GM23248 (cell line): Measurements from ENCODE around the gene ARF6. TPM values are rescaled to one million over a fixed set of nuclear protein-coding genes. Genes with fewer than 3 reads are reported as not detected.

Experiments used
- DNase-seq: peaks from one replicate; pipeline ENCODE4 v3.0.0-alpha.2; 2015
- H2AFZ ChIP-seq: fragments of 200-600 bp; sonication (generic); 2 replicates; pipeline ENCODE4 v1.6.1; 2016; ENCODE audit warnings: antibody characterized with exemption
- H3F3A ChIP-seq: fragments of 200-600 bp; sonication (generic); 2 replicates; pipeline ENCODE4 v1.6.1; 2016; ENCODE audit warnings: mild to moderate bottlenecking, antibody characterized with exemption, mixed run types; ENCODE audit not compliant: insufficient read depth
- H3K27ac ChIP-seq: fragments of 200-600 bp; sonication (generic); 2 replicates; pipeline ENCODE4 v1.5.1; 2016; ENCODE audit warnings: mild to moderate bottlenecking
- H3K27me3 ChIP-seq: fragments of 200-600 bp; sonication (generic); replicated peaks from 2 replicates; pipeline ENCODE4 v1.6.1; 2016; ENCODE audit warnings: mild to moderate bottlenecking; ENCODE audit not compliant: insufficient read depth
- H3K36me3 ChIP-seq: fragments of 200-600 bp; sonication (generic); 2 replicates; pipeline ENCODE4 v1.6.1; 2016; ENCODE audit warnings: low read depth, mild to moderate bottlenecking
- H3K4me1 ChIP-seq: fragments of 200-600 bp; sonication (generic); 2 replicates; pipeline ENCODE4 v1.6.1; 2016; ENCODE audit warnings: mild to moderate bottlenecking; ENCODE audit not compliant: insufficient read depth
- H3K4me2 ChIP-seq: fragments of 200-600 bp; sonication (generic); one replicate; pipeline ENCODE4 v1.6.1; 2016; ENCODE audit warnings: mild to moderate bottlenecking; ENCODE audit not compliant: unreplicated experiment
- H3K4me3 ChIP-seq: fragments of 200-600 bp; sonication (generic); 2 replicates; pipeline ENCODE4 v1.5.1; 2016; ENCODE audit warnings: mild to moderate bottlenecking
- H3K79me2 ChIP-seq: fragments of 200-600 bp; sonication (generic); 2 replicates; pipeline ENCODE4 v1.6.1; 2016; ENCODE audit warnings: mild to moderate bottlenecking; ENCODE audit not compliant: insufficient read depth
- H3K9ac ChIP-seq: fragments of 200-600 bp; sonication (generic); 2 replicates; pipeline ENCODE4 v1.6.1; 2016; ENCODE audit warnings: mild to moderate bottlenecking
- H3K9me2 ChIP-seq: fragments of 200-600 bp; sonication (generic); 2 replicates; pipeline ENCODE4 v1.6.1; 2016; ENCODE audit warnings: mixed run types, mild to moderate bottlenecking, moderate library complexity; ENCODE audit not compliant: insufficient read depth
- H3K9me3 ChIP-seq: fragments of 200-600 bp; sonication (generic); one replicate; pipeline ENCODE4 v1.6.1; 2017; ENCODE audit warnings: low read depth
- H4K20me1 ChIP-seq: fragments of 200-600 bp; sonication (generic); 2 replicates; pipeline ENCODE4 v1.6.0; 2016; ENCODE audit not compliant: insufficient read depth
- EZH2 ChIP-seq: fragments of 200-600 bp; sonication (generic); IDR thresholded peaks from 2 replicates; pipeline ENCODE4 v1.6.1; 2018; ENCODE audit warnings: antibody characterized with exemption, mild to moderate bottlenecking; ENCODE audit not compliant: insufficient read depth, poor library complexity, severe bottlenecking
- EZH2phosphoT487 ChIP-seq: fragments of 200-600 bp; sonication (generic); IDR thresholded peaks from 2 replicates; pipeline ENCODE4 v1.6.1; 2018; ENCODE audit warnings: antibody characterized with exemption, moderate library complexity, mild to moderate bottlenecking, low read depth; ENCODE audit not compliant: insufficient read depth
- WGBS, 2 experiments: methylation state at CpG; one replicate each; pipeline ENCODE4 v1.1.6; 2015 to 2017; ENCODE audit warnings: low lambda C conversion rate in 2 of 2, low coverage in 1 of 2; ENCODE audit errors: missing lambda C conversion rate in 2 of 2; 5-methylcytosine and 5-hydroxymethylcytosine counted together
- in situ Hi-C: fragments of 300-500 bp; cut with MboI; formaldehyde crosslinking; loops from 2 replicates; pipeline ENCODE4 v1.15.0; 2020
- polyA plus RNA-seq: library from polyadenylated mRNA; unstranded; fragments of >200 nt; fragmentation: Nextera tagmentation; extraction: Ambion mirVana; gene quantifications from 2 replicates; pipeline ENCODE4 v1.2.1, GENCODE V29; 2016
- total RNA-seq: library from RNA; depleted of rRNA; stranded (reverse); fragments of >200 nt; shearing (Covaris generic); gene quantifications from 2 replicates; pipeline ENCODE4 v1.2.3, GENCODE V29; 2014

The ARF6 gene
- total and polyA plus RNA-seq, 2 experiments from 2014 or later, result 92.5 to 120 TPM

DNA sequence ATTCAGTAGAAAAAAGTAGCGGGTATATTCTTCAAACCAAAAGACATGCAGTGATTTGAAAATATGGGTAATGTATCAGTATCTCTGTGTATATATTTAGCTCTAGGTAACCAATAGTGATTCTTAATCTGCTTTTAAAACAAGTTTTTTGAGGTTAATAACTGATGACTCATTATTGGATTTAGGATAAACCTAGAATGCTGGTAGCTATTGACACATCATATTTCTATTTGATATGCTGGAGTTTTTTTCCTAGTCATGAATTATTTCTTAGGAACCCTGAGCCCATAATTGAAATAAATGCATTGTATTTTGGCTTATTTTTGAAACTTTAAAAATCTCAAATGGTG lies 15.5 kb downstream of the ARF6 start:
- Histone ChIP-seq H3K36me3 (no peaks in the 10 kb centered on the region), H3K79me2 (no peaks in the 10 kb centered on the region), H3K9me3 (no peaks in the 10 kb centered on the region), H3K4me1 (peaks cover 36% of the 10 kb centered on the region), H4K20me1 (no peaks in the 10 kb centered on the region), H3K4me2 (peak overlapping the region; percentile 76), H3K27me3 (no peaks in the 10 kb centered on the region), H3K9me2 (no peaks in the 10 kb centered on the region), H3K4me3 (peak overlapping the region; percentile 44; the same call in 1 of the 2 replicates), H3K27ac (peak overlapping the region; percentile 84), H3K9ac (peak overlapping the region; percentile 39), H2AFZ (no peak overlapping the region), H3F3A (peaks cover 38% of the 10 kb centered on the region)
- 0 to 7% methylated on average over 1 of the region's 1 CpG for WGBS, 2 experiments
- in situ Hi-C loops, result no loop called here
- TF ChIP-seq EZH2phosphoT487 (no peak), EZH2 (no peak)
- peak; percentile 27 for DNase-seq

DNA sequence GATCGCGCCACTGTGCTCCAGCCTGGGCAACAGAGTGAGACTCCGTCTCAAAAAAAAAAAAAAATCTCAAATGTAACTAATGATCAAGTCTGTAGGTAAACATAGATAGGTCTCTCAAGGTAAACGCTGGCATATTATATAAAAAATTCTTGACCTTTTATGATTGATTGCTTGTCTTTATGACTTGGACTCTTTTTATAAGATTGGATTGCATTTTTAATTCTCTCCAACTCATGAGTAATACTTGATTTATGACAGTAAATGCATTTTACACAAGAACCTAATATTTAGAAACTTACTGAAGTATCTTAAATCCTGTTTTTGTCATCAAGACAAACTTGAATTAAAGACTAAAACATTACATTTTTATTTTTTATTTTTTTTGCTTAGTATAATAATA lies 16.1 kb downstream of the ARF6 start:
- Histone ChIP-seq H3K9me3 (no peaks in the 10 kb centered on the region), H2AFZ (no peak overlapping the region), H3K4me3 (no peak overlapping the region), H3K4me2 (no peak overlapping the region), H3K36me3 (no peaks in the 10 kb centered on the region), H3K9ac (no peak overlapping the region), H3K79me2 (no peaks in the 10 kb centered on the region), H3K27me3 (no peaks in the 10 kb centered on the region), H3F3A (peaks cover 38% of the 10 kb centered on the region), H3K9me2 (no peaks in the 10 kb centered on the region), H3K4me1 (peaks cover 36% of the 10 kb centered on the region), H3K27ac (no peak overlapping the region), H4K20me1 (no peaks in the 10 kb centered on the region)
- DNase-seq, result no peak
- TF ChIP-seq EZH2phosphoT487 (no peak), EZH2 (no peak)
- WGBS, 2 experiments, result 95 to 100% methylated on average over 4 of the region's 4 CpGs
- in situ Hi-C loops, result no loop called here

DNA sequence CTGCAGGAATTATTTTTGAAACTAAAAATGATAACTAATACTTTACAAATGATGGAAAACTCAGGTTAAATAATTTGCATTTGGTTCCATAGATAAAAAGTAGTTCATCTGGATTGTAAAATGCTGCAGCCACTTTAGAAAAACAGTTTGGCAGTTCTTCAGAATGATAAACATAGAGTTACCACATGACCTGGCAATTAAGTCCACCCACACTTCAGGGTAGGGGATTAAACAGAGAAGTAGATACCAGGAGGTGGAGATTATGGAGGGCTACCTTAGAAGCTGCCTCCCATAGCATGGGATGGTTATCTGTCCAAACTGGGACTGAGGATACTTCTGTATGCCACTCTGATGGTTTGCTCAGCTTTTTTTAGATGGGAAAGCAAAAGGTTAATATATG lies 22.2 kb downstream of the ARF6 start:
- no peak for DNase-seq
- no peak overlapping the region for H3K4me2 ChIP-seq
- H3K27ac ChIP-seq, result no peak overlapping the region
- no peaks in the 10 kb centered on the region for H3K9me2 ChIP-seq
- H3K4me3 ChIP-seq, result no peak overlapping the region
- no peaks in the 10 kb centered on the region for H3K79me2 ChIP-seq
- in situ Hi-C loops, result no loop called here
- TF ChIP-seq EZH2phosphoT487, result no peak
- no peak for TF ChIP-seq EZH2
- H3K36me3 ChIP-seq, result no peaks in the 10 kb centered on the region
- no peaks in the 10 kb centered on the region for H3K9me3 ChIP-seq
- no peaks in the 10 kb centered on the region for H3K27me3 ChIP-seq
- no peak overlapping the region; the same call in 1 of the 2 replicates for H2AFZ ChIP-seq
- H3K9ac ChIP-seq, result no peak overlapping the region
- peaks cover 28% of the 10 kb centered on the region for H3K4me1 ChIP-seq
- peaks cover 20% of the 10 kb centered on the region for H3F3A ChIP-seq
- H4K20me1 ChIP-seq, result no peaks in the 10 kb centered on the region

DNA sequence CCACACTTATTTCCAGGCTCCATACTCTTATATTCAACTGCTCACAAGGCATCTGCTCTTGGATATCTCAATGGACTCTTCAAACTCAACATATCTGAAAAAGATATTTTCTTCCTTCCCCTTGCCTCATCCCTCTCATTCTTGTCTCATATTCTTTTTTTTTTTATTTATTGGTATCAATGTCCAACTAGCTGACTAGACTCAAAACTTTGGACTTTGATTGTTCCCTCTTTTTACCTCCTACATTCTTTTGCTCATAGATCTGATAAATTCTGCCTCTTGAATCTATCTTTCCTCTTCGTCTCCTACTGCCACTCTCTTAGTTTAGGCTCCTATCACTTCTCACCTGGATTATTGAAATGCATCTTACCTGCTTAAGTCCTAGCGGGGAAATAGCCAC lies 25.8 kb downstream of the ARF6 start:
- Histone ChIP-seq H3K36me3 (no peaks in the 10 kb centered on the region), H3K9me2 (no peaks in the 10 kb centered on the region), H2AFZ (no peak overlapping the region), H4K20me1 (no peaks in the 10 kb centered on the region), H3K9ac (no peak overlapping the region), H3K27me3 (no peaks in the 10 kb centered on the region), H3K4me1 (peaks cover 11% of the 10 kb centered on the region), H3K4me2 (no peak overlapping the region), H3K9me3 (no peaks in the 10 kb centered on the region), H3K4me3 (no peak overlapping the region), H3F3A (0 out of 2 replicates have a peak, but pooled peaks cover 7% of the 10 kb centered on the region), H3K79me2 (no peaks in the 10 kb centered on the region), H3K27ac (no peak overlapping the region)
- in situ Hi-C loops, result no loop called here
- WGBS, 2 experiments, result 91 to 97% methylated on average over 2 of the region's 2 CpGs
- no peak for DNase-seq
- TF ChIP-seq EZH2phosphoT487, result no peak
- TF ChIP-seq EZH2, result no peak
